Left lung (tissue), 10 donors: ENCODE results near the gene MTUS2. TPM values are rescaled to one million over a fixed set of nuclear protein-coding genes. Genes with fewer than 3 reads are reported as not detected.

ENCODE experiments used
- ATAC-seq: fragments of 200-7000 bp; cut with Tn5 transposase; one replicate; pipeline ENCODE4 v1.9.1; 2020; ENCODE audit warnings: moderate library complexity
- DNase-seq, 4 donors: peaks; one replicate each; pipeline ENCODE4 v3.0.0-alpha.2; 2013 to 2020
- H3K27ac ChIP-seq, 2 donors: fragments of 200-600 bp; sonication (generic) in 1 of 2; one replicate each; pipeline versions ENCODE4 v1.5.0 to v1.8.0; 2020 to 2021
- H3K27me3 ChIP-seq, 2 donors: fragments of 200-600 bp; sonication (generic) in 1 of 2; one replicate each; pipeline versions ENCODE4 v1.5.0 to v1.8.0; 2020 to 2021
- H3K36me3 ChIP-seq, 2 donors: fragments of 200-600 bp; sonication (generic) in 1 of 2; one replicate each; pipeline versions ENCODE4 v1.5.0 to v1.8.0; 2020 to 2021
- H3K4me1 ChIP-seq, 2 donors: fragments of 200-600 bp; one replicate each; pipeline ENCODE4 v1.8.0; 2021
- H3K4me3 ChIP-seq, 2 donors: fragments of 200-600 bp; sonication (generic) in 1 of 2; one replicate each; pipeline versions ENCODE4 v1.5.0 to v1.8.0; 2020 to 2021; ENCODE audit warnings: mild to moderate bottlenecking in 1 of 2
- H3K9me3 ChIP-seq, 2 donors: fragments of 200-600 bp; sonication (generic) in 1 of 2; one replicate each; pipeline versions ENCODE4 v1.5.0 to v1.8.0; 2020 to 2021
- intact Hi-C, 2 donors: fragments of 100-400 bp; cut with DNase I; formaldehyde crosslinking; loops; one replicate each; pipeline versions ENCODE4 v1.11.2 to v1.14.2; 2022
- polyA plus RNA-seq, 6 donors: library from polyadenylated mRNA; unstranded; fragments of 120-200 nt; gene quantifications; one replicate each; pipeline ENCODE4 v1.2.1, GENCODE V29; 2013; ENCODE audit not compliant: insufficient read length in 6 of 6
- total RNA-seq, 2 donors: library from RNA; stranded (reverse); fragmentation: NEBNext Ultra II Directional; extraction: Animal tissue kit (Norgen Biotek cat#: 25700); gene quantifications; one replicate each; pipeline ENCODE4 v1.2.1, GENCODE V29; 2021
- TF ChIP-seq, protein P1 (sequence below), 2 donors: fragments of 200-600 bp; sonication (generic) in 1 of 2; IDR thresholded peaks; one replicate each; pipeline versions ENCODE4 v1.5.0 to v1.8.0; 2021; ENCODE audit warnings: antibody characterized with exemption in 2 of 2
- donor health status: DM: no; HTN: yes; CAD: no.
- donor health status: DM: no; HTN: no; CAD: no.

The MTUS2 gene
- total and polyA plus RNA-seq, 8 donors, result 0.21 to 0.92 (median 0.50) TPM

GRCh38 chr13:28851422-28851821 lies 31.3 kb downstream of the MTUS2 start:
- H3K27me3 ChIP-seq, result no peaks in the 10 kb centered on the region
- H3K4me3 ChIP-seq, result no peak overlapping the region
- no peak for DNase-seq
- intact Hi-C loops, result no loop called here
- TF ChIP-seq, protein P1, sequence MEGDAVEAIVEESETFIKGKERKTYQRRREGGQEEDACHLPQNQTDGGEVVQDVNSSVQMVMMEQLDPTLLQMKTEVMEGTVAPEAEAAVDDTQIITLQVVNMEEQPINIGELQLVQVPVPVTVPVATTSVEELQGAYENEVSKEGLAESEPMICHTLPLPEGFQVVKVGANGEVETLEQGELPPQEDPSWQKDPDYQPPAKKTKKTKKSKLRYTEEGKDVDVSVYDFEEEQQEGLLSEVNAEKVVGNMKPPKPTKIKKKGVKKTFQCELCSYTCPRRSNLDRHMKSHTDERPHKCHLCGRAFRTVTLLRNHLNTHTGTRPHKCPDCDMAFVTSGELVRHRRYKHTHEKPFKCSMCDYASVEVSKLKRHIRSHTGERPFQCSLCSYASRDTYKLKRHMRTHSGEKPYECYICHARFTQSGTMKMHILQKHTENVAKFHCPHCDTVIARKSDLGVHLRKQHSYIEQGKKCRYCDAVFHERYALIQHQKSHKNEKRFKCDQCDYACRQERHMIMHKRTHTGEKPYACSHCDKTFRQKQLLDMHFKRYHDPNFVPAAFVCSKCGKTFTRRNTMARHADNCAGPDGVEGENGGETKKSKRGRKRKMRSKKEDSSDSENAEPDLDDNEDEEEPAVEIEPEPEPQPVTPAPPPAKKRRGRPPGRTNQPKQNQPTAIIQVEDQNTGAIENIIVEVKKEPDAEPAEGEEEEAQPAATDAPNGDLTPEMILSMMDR (IDR thresholded peaks at IDR 0.05), result no peak
- H3K27ac ChIP-seq, result no peak overlapping the region
- ATAC-seq, result no peak
- no peaks in the 10 kb centered on the region for H3K4me1 ChIP-seq
- H3K36me3 ChIP-seq, result no peaks in the 10 kb centered on the region
- H3K9me3 ChIP-seq, result no peaks in the 10 kb centered on the region

DNA sequence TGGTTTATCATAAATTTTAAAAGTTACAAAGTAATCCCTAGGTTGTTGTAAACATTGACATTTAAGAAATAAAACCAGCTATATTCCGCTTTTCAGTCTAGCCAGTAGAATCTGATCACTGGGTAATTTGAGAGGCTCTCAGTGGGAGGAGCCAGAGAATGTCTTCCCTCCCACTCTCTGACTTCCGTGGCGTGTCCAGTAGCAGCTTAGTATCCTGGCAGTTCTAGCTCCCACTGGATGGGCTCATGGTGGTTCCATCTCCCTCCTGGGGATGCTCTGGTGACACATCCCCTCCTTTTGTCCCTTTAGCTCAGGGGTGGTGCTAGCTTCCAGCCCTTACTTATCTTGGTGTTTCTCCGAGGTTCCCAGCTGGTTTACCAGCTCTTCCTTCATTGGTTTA lies 34.5 kb downstream of the MTUS2 start:
- ATAC-seq (no peak), DNase-seq (no peak)
- Histone ChIP-seq H3K4me3 (no peak overlapping the region), H3K27ac (no peak overlapping the region), H3K27me3 (no peaks in the 10 kb centered on the region), H3K36me3 (no peaks in the 10 kb centered on the region), H3K4me1 (no peaks in the 10 kb centered on the region), H3K9me3 (no peaks in the 10 kb centered on the region)
- TF ChIP-seq, protein P1 (IDR thresholded peaks at IDR 0.05), result no peak
- intact Hi-C loops, result no loop called here

- Histone ChIP-seq H3K27me3 (no peaks in the 10 kb centered on the region), H3K4me1 (no peaks in the 10 kb centered on the region), H3K4me3 (no peak overlapping the region), H3K9me3 (no peaks in the 10 kb centered on the region), H3K36me3 (no peaks in the 10 kb centered on the region), H3K27ac (no peak overlapping the region)
- TF ChIP-seq, protein P1 (IDR thresholded peaks at IDR 0.05), result no peak
- intact Hi-C loops, result no loop called here
- ATAC-seq (no peak), DNase-seq (peak in 1 of 4 donors; percentile 8)
Measured at GRCh38 chr13:28856287-28856686, 36.1 kb downstream of the MTUS2 start.

DNA sequence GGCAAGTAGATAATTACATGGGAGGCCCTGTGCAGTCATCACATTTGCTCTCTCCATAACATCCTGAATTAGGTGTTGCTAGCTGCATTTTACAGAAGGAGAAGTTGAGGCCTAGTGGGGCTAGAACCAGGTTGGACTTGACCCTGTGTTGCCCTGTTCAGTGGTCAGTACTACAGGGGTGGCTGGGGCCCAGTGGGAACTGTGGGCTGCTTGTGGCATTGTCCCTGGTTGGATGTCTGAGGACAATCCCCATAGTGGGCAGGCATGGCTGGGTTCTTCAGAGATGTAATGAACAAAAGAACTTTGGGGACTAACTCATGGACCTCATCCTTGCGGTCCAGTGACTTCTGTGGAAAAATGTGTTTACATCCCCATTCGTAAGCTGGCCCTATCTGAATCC lies 38.9 kb downstream of the MTUS2 start:
- DNase-seq (no peak), ATAC-seq (no peak)
- Histone ChIP-seq H3K4me1 (no peaks in the 10 kb centered on the region), H3K9me3 (no peaks in the 10 kb centered on the region), H3K27me3 (no peaks in the 10 kb centered on the region), H3K27ac (no peak overlapping the region), H3K4me3 (no peak overlapping the region), H3K36me3 (no peaks in the 10 kb centered on the region)
- intact Hi-C loops, result no loop called here
- TF ChIP-seq, protein P1 (IDR thresholded peaks at IDR 0.05), result no peak

- no peak for ATAC-seq
- Histone ChIP-seq H3K4me3 (no peak overlapping the region), H3K9me3 (no peaks in the 10 kb centered on the region), H3K27ac (no peak overlapping the region), H3K36me3 (no peaks in the 10 kb centered on the region), H3K4me1 (no peaks in the 10 kb centered on the region), H3K27me3 (no peaks in the 10 kb centered on the region)
- no peak for DNase-seq
- TF ChIP-seq, protein P1 (IDR thresholded peaks at IDR 0.05), result no peak
- intact Hi-C loops, result no loop called here
Measured at GRCh38 chr13:28859717-28860116, 39.6 kb downstream of the MTUS2 start.
